Left renal pelvis (tissue), 4 donors: ENCODE data around the gene PACSIN1. TPM values are rescaled to one million over a fixed set of nuclear protein-coding genes. Genes with fewer than 3 reads are reported as not detected.

Experiments used
- DNase-seq, 4 donors: peaks; one replicate each; pipeline ENCODE4 v3.0.0-alpha.2; 2013; ENCODE audit warnings: low read depth in 4 of 4, low spot score in 3 of 4
- polyA plus RNA-seq, 4 donors: library from polyadenylated mRNA; unstranded; fragments of 120-200 nt; gene quantifications; one replicate each; pipeline ENCODE4 v1.2.1, GENCODE V29; 2013; ENCODE audit not compliant: insufficient read length in 4 of 4

PACSIN1 gene
- polyA plus RNA-seq, 4 donors: 0.59 to 0.89 (median 0.71) TPM

- no peak for DNase-seq
Measured at GRCh38 chr6:34540222-34540621, 74.3 kb downstream of the PACSIN1 start.

- no peak for DNase-seq
Measured at GRCh38 chr6:34540841-34541240, 75.0 kb downstream of the PACSIN1 start.

DNA sequence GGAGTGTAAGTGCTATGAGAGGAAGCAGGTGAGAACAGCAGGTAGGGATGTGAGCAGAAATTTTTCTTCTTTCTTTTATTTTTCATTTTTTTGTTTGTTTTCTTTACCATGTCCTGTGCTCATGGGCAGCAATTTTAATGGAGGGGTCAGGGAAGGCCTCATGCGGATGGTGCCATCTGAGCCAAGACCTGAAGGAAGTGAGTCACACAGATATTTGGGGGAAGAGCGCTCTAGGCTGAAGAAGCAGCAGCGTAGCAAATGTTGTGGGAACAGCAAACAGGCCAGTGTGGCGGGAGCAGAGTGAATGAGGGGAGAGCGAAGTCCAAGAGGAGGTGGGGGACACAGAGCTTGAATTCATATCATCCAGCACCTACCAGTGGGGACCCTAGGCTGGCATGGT, 77.5 kb downstream of the PACSIN1 start:
- no peak for DNase-seq

DNA sequence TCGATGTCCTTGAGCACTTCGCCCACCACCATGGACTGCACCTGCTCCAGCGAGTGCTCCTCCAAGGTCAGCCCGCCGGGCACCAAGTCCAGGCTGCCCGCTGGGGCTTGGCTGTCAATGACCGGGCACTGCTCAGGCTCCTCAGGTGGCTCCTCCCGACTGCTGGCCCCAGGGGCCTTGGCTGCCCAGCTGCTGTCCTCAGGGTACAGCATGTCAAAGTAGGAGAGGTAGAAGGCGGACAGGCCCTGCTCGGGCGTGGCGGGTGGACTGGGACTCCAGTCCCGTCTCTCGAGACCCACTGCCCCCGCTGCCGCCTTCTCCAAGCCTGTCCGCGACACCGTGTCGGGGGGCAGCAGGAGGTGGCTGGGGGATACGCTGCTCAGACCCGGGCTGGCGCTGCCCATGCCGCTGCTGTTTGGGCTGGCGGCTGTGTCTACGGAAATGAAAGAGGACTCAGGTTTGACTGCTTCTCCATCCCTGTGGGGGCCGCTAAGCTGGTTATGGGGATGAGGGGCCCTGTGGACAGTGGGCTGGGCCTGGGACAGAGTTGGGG, 78.3 kb downstream of the PACSIN1 start:
- no peak for DNase-seq

DNA sequence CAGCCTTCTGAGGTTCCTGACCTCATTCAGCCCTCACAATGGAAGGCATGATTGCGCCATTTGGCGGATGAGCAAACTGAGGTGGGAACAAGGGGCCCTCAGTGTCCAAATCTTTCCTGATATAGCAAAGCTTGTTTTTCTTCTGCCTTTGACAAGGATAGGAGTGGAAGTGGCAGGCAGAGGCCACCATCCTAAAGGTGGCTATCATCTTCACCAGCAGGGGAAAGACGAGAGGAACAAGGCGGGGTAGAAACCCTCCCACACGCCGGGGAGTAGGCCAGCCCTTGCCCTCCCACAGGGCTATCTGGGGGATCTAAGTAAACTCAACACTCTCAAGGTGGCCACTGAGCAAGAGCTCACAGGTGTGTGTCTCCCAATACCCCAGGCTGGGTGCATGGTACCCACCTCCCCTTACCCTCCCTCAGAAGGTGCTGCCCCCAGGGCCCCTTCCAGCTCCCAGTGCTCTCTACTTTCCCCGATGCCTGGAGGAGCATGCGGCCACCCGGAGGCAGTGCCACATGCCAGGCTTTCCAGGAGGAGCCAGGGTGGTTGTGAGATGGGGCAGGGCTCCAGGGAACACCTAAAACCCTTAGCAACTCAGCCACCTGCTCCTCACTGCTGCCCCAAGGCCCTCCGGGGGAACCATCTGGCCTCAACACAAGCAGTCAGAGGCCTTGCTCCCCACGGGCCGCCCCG, 79.0 kb downstream of the PACSIN1 start:
- DNase-seq: no peak

DNA sequence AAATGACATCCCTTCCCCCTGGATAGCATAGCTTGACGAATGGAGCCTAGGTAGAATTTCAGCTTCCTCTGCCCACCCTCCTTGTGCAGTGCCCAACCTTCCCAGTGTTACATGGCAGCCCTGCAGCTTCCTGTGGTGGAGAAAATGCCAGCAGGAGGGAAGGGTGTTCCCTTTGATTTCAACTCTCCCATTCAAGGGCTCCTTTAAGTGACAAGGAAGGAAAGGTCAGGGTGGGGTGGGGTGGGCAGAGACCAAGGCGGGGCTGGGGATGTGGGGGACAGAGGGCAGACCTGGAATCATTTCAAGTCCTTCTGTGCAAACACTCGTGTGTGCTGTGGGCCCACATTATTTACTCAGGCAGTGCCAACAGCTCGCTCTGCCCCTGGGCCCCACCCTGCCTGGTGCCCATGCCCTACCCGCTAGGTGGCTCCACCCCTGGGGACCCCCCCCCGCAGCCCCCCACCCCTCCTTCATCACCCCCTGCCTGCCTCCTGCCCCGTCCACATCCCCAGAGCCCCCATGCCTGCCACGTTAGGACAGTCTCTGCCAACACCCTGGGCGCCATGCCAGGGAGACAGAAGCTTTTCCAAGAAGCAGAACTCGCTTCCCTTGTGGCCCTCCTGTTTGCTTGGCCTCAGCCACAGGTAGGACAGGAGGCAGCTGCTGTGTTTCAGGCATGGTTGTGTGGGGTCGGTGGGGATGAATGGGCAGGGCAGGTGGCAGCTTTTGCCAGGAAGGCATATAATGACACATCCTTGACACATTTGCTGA, 80.9 kb downstream of the PACSIN1 start:
- DNase-seq: no peak

GRCh38 chr6:34547701-34548644, 82.1 kb downstream of the PACSIN1 start:
- DNase-seq: no peak

DNA sequence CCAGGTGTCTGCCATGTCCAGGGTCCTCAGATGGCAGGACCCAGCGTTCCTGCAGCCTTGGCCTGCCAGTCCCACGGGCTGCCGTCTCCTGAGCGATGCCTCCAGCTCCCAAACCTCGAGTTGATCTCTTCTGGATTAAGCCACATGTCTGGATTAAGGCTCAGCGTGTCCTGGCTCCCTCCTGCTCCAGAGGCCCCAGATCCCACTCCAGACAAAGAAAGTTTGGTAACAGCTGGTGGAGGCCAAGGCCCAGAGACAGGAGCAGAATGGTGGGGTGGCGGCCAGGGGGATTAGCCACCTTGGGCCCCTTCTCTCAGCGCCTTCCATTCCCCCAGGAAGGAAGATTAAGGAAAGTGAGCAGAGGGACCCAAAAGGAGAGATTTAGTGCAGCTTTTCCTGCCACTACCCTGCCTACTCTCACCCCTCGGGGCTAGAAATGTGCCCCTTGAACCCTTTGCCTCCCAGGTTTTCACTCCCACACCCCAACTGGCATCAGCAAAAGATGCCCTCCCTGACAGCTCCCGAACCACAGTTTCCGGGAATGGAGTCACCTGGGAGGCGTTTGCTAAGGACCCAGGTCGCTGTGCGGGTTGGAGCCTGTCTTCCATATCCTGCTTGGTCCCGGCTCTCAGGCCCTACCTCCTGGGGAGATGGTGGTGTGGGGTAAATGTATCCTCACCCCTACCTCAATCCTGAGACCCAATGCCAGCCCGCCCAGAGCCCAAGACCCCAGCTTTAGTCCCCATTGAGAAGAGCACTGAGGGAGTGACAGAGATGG, 83.3 kb downstream of the PACSIN1 start:
- no peak for DNase-seq

GRCh38 chr6:34549804-34550202, 83.9 kb downstream of the PACSIN1 start:
- no peak for DNase-seq

- DNase-seq: no peak
Measured at GRCh38 chr6:34551720-34552119, 85.8 kb downstream of the PACSIN1 start.

DNA sequence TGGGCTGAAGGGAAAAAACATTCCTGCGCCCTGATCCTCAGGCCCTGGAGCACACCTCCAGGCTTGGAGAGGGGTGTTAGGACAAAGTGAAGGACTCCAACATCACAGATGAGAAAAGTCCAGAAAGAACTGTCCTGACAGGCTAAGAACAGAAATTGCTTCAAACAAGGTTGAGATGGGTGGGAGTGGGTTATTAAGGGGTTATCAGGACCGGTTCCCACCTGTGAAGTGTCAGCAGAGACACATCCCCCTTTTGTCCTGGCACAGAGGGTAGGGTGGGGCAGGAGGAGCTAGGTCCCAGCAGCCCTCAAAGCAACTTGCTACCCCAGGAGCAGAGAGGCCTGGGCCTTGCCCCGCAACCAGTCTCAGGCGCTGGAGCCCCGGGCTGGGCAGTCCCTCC, 86.7 kb downstream of the PACSIN1 start:
- no peak for DNase-seq

- DNase-seq: no peak
Measured at GRCh38 chr6:34553146-34553545, 87.3 kb downstream of the PACSIN1 start.

GRCh38 chr6:34553750-34554149, 87.9 kb downstream of the PACSIN1 start:
- no peak for DNase-seq

DNA sequence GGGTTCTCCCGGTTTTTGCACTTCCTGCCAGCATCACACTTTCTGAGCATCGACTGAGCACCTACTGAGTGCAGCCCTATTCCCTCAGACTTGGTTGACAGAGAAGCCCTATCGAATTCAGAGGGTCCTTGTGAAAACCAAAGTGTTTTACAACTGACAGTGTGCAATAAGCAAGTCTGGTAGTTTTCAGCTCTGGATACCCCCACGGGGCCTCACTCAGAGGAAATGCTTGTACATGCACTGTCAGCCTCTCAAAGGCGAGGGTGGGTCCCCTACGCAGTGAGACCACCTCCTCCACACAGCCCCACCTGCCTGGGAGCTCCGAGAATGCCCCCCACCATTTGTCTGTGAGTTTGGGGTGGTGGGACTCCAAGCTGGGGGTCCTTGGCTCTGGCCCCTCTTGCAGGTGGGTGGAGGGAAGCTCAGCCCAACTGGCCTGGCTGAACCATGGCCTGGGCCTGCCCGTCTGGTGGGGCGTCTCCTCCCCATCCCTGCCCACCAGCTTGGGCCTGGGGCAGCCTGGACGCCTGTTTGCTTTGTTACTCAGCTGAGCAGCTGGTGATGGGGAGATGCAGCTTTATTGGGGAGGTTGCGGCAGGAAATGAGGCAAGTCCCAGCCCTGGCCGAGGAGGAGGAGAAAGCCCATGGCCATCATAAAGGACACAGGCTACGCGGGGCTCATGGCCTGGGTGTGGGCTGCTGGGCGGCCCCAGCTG, 88.6 kb downstream of the PACSIN1 start:
- DNase-seq: no peak

GRCh38 chr6:34555007-34555322, 89.1 kb downstream of the PACSIN1 start:
- DNase-seq: no peak

DNA sequence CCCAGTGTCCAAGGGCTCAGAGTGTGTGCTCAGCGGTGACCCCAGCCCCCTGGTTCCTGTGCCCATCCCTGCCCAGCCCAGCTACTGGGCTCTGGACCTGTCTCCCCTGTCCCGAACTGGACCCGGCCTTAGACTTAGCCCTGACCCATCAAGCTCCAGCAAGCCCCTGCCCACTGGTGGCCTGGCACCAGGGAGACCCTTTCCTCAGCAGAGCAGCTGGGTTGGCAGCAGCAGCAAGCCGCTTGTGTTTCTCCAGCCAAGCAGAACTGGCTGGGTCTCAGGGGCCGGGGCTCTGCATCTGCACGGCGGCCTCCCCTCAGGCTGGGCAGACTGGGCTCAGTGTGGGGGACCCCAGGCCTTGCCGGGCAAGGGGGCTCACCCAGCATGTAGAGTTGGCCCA, 89.5 kb downstream of the PACSIN1 start:
- DNase-seq: no peak

- no peak for DNase-seq
Measured at GRCh38 chr6:34556031-34556471, 90.2 kb downstream of the PACSIN1 start, which contains the start of gene SPDEF. TSS of gene SPDEF (minus strand) at chr6:34556329. CDS start at chr6:34544455, 11,874 bp downstream.

DNA sequence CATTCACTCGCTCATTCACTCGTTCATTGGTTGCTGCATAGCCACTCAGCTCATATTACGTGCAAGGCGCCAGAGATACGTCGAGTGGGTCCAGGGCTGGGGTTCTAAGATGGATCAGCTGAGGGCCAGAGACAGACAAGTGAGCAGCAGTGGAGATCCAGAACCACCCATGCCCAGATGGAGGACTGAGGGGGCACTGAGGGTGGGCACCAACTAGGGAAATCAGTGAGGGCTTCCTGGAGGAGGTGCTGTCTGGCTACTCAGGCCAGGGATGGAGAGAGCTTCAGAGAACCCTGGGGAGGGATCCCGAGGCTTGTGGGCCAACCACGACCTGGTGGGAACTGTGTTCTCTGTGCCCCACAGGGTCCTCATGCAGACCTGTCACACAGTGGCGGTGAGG, 90.6 kb downstream of the PACSIN1 start:
- DNase-seq: no peak

DNA sequence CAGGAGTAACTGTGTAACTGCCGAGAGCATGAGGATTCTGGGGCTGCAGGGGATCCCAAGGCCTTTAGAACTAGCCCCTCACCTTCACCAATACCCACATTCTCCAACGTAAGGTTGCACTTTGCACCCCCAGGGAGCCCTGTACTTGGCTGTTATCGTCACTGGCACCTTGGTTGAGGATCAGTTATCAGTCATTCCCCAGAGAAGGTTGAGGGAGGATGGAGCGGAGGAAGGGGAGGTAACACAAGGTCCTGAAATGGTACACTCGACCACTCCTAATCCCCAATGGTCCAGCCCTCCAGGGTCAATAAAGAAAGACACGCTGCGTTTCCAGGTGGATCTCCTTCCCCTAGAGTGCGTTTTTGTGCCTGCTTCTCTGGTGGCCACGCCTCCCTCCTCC, 91.4 kb downstream of the PACSIN1 start:
- no peak for DNase-seq
